ENCODE results near the gene GLP2R. TPM values are rescaled to one million over a fixed set of nuclear protein-coding genes. Genes with fewer than 3 reads are reported as not detected.

Gene GLP2R
- total RNA-seq, 1 donor from 2014 or later, result 0.24 TPM

DNA sequence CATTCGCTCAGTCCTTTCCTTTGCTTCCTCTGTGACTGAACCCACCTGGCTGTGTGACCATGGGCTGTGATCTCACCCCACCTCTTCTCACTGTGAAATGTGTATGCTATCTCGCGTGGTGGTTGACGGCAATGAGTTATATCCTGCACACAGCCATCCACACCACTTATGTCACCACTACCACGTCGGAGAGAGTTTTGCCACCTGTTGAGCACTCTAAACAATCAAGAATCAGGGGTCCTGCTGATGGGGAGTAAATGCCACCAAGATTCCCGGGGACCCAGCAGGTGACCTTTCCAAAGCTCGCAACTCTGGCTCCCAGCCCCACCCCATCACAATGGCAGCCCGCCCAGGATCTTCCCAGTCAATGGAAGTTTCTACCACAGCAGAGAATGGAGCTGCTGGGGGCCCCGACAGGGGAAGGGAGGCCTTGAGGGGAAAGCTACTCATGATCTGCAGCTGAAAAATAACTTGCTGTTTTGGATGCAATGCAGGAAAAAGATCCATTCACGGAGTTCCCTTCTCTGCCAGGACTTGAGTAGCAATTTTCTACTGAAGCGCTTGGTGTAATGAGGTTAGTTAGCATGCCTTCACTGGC is 105.5 kb downstream of the GLP2R start:
- no peak for DNase-seq (ENCODE audit: missing footprints)
- intact Hi-C loops (cut with DNase I), result no loop called here
- no peak for ATAC-seq

DNA sequence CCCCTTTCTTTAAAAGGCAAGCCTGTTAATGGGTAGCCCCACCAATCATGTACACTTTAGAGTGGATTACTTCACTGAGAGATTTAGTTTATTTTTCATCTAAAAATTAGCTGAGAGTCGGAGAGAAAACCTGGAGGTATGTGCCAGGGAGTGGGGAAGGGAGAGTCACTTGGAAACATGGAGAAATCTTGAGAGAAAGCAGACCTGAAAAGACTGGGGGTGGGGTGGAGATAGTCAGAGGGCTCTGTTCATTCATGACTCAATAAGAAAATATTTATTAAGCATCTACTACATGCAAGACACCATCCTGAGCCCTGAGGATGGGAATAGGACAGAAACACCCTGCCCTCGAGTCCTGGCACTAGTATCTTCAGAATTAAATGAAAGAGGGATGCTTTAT is 106.8 kb downstream of the GLP2R start:
- intact Hi-C loops (cut with DNase I), result no loop called here

DNA sequence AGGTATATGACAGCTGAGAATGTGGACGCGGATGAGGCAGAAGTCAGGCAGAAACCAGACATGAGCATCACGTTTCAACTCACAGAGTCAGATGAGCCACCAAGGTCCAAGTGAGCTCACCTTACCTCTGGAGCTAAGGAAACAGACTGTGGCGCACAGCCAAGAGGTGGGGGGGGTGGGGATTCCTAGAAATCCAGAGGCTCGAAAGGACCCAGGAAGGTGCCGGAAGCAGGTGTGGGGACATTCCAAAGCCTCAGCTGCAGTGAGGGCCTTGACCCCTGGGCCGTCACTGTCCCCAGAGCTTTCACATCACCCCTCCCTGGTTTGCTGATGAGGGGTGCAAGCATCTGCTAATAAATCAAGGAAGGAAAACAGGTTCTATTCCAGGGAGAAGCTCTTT is 108.6 kb downstream of the GLP2R start:
- no peak for DNase-seq (ENCODE audit: missing footprints)
- intact Hi-C loops (cut with DNase I), result no loop called here
- ATAC-seq, result no peak

More for the DNA sequence above, 106.8 kb downstream of the GLP2R start:
- ATAC-seq (no peak), DNase-seq (ENCODE audit: missing footprints) (no peak)

DNA sequence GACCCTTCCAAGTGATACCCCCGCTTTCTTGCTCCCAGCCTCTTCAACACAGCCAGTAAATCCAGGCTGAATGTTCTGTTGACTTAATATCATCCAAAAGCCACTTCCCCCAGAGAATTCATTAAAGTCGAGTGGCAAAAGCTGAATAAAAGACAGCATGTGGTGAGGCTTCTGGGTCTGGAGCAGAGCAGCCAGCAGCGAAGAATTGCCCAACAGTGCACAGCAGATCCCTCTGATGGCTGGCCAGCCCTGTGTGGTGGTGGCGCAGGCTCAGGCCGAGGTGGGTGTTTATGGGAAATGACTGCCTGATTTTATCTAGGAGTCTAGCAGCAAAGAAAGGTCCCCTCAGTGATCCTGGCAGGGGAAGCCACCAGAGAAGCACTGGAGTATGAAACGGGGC is 109.7 kb downstream of the GLP2R start:
- peak; percentile 75 for ATAC-seq
- no peak for DNase-seq (ENCODE audit: missing footprints)
- intact Hi-C loops (cut with DNase I), result no loop called here

- intact Hi-C loops (cut with DNase I), result no loop called here
- no peak for ATAC-seq
Measured at GRCh38 chr17:9936095-9936494, 110.4 kb downstream of the GLP2R start.

DNA sequence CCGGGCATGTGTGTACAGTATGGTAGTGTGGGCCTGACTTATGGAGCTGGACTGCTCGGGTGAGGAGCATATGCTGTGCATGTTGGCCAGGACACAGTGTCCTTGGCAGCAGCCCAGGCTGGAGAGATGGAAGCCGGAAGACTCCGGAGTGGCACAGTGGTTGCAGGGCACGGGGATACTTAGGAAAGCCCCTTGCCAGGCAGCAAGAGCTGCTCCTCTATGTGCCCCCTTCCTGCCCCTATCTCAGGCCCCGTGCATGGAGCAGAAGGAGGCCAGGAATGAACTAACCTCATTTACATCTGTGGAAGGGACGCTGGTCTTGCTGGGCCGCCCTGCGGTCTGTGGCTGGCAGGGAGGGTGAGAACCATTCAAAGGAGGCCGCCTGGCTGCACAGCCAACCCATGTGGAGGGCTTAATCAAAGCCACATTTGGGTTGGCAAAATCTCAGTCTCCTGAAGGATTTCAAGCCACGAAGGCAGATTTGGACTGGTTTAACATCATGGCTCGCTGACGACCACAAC is 111.6 kb downstream of the GLP2R start:
- intact Hi-C loops (cut with DNase I), result no loop called here
- peak; percentile 88 for DNase-seq (ENCODE audit: missing footprints)

More at GRCh38 chr17:9936095-9936494, 110.4 kb downstream of the GLP2R start:
- DNase-seq (ENCODE audit: missing footprints), result no peak

GRCh38 chr17:9937901-9938300 is 112.2 kb downstream of the GLP2R start:
- DNase-seq (ENCODE audit: missing footprints) (no peak), ATAC-seq (no peak)
- intact Hi-C loops (cut with DNase I), result no loop called here

More for the DNA sequence above, 111.6 kb downstream of the GLP2R start:
- ATAC-seq, result peak; percentile 87

GRCh38 chr17:9938764-9939163 is 113.0 kb downstream of the GLP2R start:
- no peak for ATAC-seq
- no peak for DNase-seq (ENCODE audit: missing footprints)
- intact Hi-C loops (cut with DNase I), result no loop called here

- DNase-seq (ENCODE audit: missing footprints) (no peak), ATAC-seq (no peak)
- intact Hi-C loops (cut with DNase I), result no loop called here
Measured at GRCh38 chr17:9940841-9941240, 115.1 kb downstream of the GLP2R start.

GRCh38 chr17:9941305-9941704 is 115.6 kb downstream of the GLP2R start:
- ATAC-seq (no peak), DNase-seq (ENCODE audit: missing footprints) (no peak)
- intact Hi-C loops (cut with DNase I), result no loop called here

Other genes with a start within 250 kb of the GLP2R start
- not detected for gene CFAP52, start 249.3 kb upstream of the GLP2R start, total RNA-seq
- gene USP43, start 180.4 kb upstream of the GLP2R start, total RNA-seq, result not detected
- gene DHRS7C, start 34.3 kb upstream of the GLP2R start, total RNA-seq, result 69.8 TPM
- not detected for gene GSG1L2, start 3.8 kb upstream of the GLP2R start, total RNA-seq
- gene RCVRN, start 79.3 kb downstream of the GLP2R start, total RNA-seq, result not detected

All from Right ventricle myocardium inferior (tissue), 1 donor.